Stimulated activated naive B cell treated with anti-CD40 and anti-IgM and Interleukin-4, amounts not matched to agents 10 μg/mL and 1 μg/mL and 100 μg/mL, for 72 hours (primary cell): ENCODE data around the gene PNPLA2.

ENCODE experiments used
- ATAC-seq, 2 donors: fragments of 150-1000 bp; cut with Tn5 transposase; replicated peaks; 2 replicates each; pipeline ENCODE4 v1.10.0; 2021; ENCODE audit warnings: moderate library complexity in 1 of 2
- DNase-seq: peaks from one replicate; pipeline ENCODE4 v3.0.0; 2021
- H3K27ac Mint-ChIP-seq: one replicate; pipeline ENCODE4 v1.8.0; 2022; ENCODE audit warnings: mild to moderate bottlenecking, mixed read lengths
- H3K27me3 Mint-ChIP-seq, 2 donors: one replicate each; pipeline ENCODE4 v1.8.0; 2022; ENCODE audit warnings: mixed read lengths in 2 of 2
- H3K36me3 Mint-ChIP-seq, 2 donors: one replicate each; pipeline ENCODE4 v1.8.0; 2022; ENCODE audit warnings: mixed read lengths in 2 of 2, mild to moderate bottlenecking in 1 of 2
- H3K4me1 Mint-ChIP-seq, 2 donors: one replicate each; pipeline ENCODE4 v1.8.0; 2022; ENCODE audit warnings: mixed read lengths in 2 of 2, mild to moderate bottlenecking in 1 of 2
- H3K4me3 Mint-ChIP-seq, 2 donors: one replicate each; pipeline ENCODE4 v1.8.0; 2022; ENCODE audit warnings: mild to moderate bottlenecking in 2 of 2, mixed read lengths in 2 of 2, moderate library complexity in 1 of 2
- H3K9me3 Mint-ChIP-seq, 2 donors: one replicate each; pipeline ENCODE4 v1.8.0; 2022; ENCODE audit warnings: mixed read lengths in 2 of 2, mild to moderate bottlenecking in 1 of 2

Gene PNPLA2

DNA sequence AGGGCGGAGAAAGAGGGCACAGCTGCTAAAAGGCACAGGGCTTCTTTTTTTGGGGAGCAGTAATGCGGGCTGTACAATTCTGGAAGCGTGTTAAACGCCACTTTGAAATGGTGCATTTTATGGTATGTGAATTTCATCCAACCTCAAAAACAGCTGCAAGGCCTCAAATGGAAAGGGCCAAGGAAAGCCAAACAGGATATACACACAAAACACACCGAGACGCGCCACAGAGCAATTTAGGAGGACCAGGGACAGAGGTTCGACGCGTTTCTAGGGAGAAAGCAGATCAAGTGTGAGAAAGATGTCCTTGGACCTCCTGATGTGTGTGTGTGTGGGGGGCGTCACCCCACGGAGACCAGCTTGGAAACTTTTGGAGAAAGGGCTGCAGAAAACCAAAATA, 55.0 kb downstream of the PNPLA2 start:
- peaks cover 44 to 48% of the 10 kb centered on the region in 2 donors for H3K36me3 Mint-ChIP-seq
- ATAC-seq: no peak

More for the DNA sequence above, 55.0 kb downstream of the PNPLA2 start:
- peaks cover 0 to 1% of the 10 kb centered on the region in 2 donors for H3K9me3 Mint-ChIP-seq
- no peak overlapping the region for H3K27ac Mint-ChIP-seq
- H3K27me3 Mint-ChIP-seq: no peaks in the 10 kb centered on the region
- no peak for DNase-seq
- H3K4me3 Mint-ChIP-seq: no peak overlapping the region
- no peaks in the 10 kb centered on the region for H3K4me1 Mint-ChIP-seq
